SK-N-SH (cell line): ENCODE data around the gene RPRM. TPM values are rescaled to one million over a fixed set of nuclear protein-coding genes. Genes with fewer than 3 reads are reported as not detected.

Experiments
- CTCF ChIA-PET: fragments of 300-600, 350-600 bp; formaldehyde crosslinking; extraction: SDS; loops from one replicate; lab custom pipeline; 2021; lab: Yijun Ruan, JAX
- POLR2A ChIA-PET: fragments of 350-600 bp; sonication (Branson Sonifier 250); formaldehyde crosslinking; extraction: SDS; loops from one replicate; lab custom pipeline; 2020; ENCODE audit warnings: antibody characterized with exemption, inconsistent platforms; lab: Yijun Ruan, JAX
- DNase-seq: peaks from one replicate; pipeline ENCODE4 v3.0.0; 2012
- H2AFZ ChIP-seq: fragments of 200-600 bp; sonication (generic); 2 replicates; pipeline ENCODE4 v1.8.1; 2016; ENCODE audit warnings: antibody characterized with exemption, mild to moderate bottlenecking, low read depth
- H3F3A ChIP-seq: fragments of 200-600 bp; sonication (generic); replicated peaks from 2 replicates; pipeline ENCODE3; 2016; ENCODE audit warnings: antibody characterized with exemption, mild to moderate bottlenecking; ENCODE audit not compliant: insufficient read depth
- H3K27ac ChIP-seq, 2 experiments: fragments of 200-500 bp in 1 of 2; fragments of 200-600 bp in 1 of 2; sonication (Bioruptor generic) in 1 of 2; sonication (generic), shearing (Covaris generic) in 1 of 2; 2 replicates each; pipeline versions ENCODE4 v1.5.1 to v1.6.1; 2014 to 2016; ENCODE audit warnings: low read depth in 2 of 2, inconsistent platforms in 1 of 2, low read length in 1 of 2, mild to moderate bottlenecking in 1 of 2, mixed read lengths in 1 of 2
- H3K27me3 ChIP-seq: fragments of 200-600 bp; sonication (generic), shearing (Covaris generic); 2 replicates; pipeline ENCODE4 v1.6.1; 2016; ENCODE audit warnings: mixed run types; ENCODE audit not compliant: insufficient read depth
- H3K36me3 ChIP-seq, 2 experiments: fragments of 200-500 bp in 1 of 2; fragments of 200-600 bp in 1 of 2; sonication (Bioruptor generic) in 1 of 2; sonication (generic) in 1 of 2; replicated peaks in 1 of 2; 2 replicates each; pipeline versions ENCODE3 to v1.5.1; 2014 to 2016; ENCODE audit warnings: low read length in 1 of 2, mild to moderate bottlenecking in 1 of 2; ENCODE audit not compliant: insufficient read depth in 2 of 2, control insufficient read depth in 1 of 2
- H3K4me1 ChIP-seq, 2 experiments: fragments of 200-500 bp in 1 of 2; fragments of 200-600 bp in 1 of 2; sonication (Bioruptor generic) in 1 of 2; sonication (generic), shearing (Covaris generic) in 1 of 2; 2 replicates each; pipeline versions ENCODE4 v1.5.1 to v1.6.1; 2014 to 2016; ENCODE audit warnings: low read depth in 1 of 2, low read length in 1 of 2, mixed run types in 1 of 2; ENCODE audit not compliant: insufficient read depth in 2 of 2, control insufficient read depth in 1 of 2
- H3K4me2 ChIP-seq: fragments of 200-600 bp; sonication (generic), shearing (Covaris generic); 2 replicates; pipeline ENCODE4 v1.6.1; 2017; ENCODE audit warnings: mixed run types
- H3K4me3 ChIP-seq, 2 experiments: fragments of 200-500 bp in 1 of 2; fragments of 200-600 bp in 1 of 2; sonication (Bioruptor generic) in 1 of 2; sonication (generic), shearing (Covaris generic) in 1 of 2; 2 replicates each; pipeline versions ENCODE4 v1.5.1 to v1.8.1; 2014 to 2016; ENCODE audit warnings: low read depth in 2 of 2, inconsistent platforms in 1 of 2, low read length in 1 of 2, mild to moderate bottlenecking in 1 of 2, mixed read lengths in 1 of 2, moderate library complexity in 1 of 2
- H3K79me2 ChIP-seq: fragments of 200-600 bp; sonication (generic); 2 replicates; pipeline ENCODE4 v1.8.1; 2017; ENCODE audit warnings: mild to moderate bottlenecking; ENCODE audit not compliant: insufficient read depth
- H3K9ac ChIP-seq: fragments of 200-600 bp; sonication (generic); 2 replicates; pipeline ENCODE4 v1.6.1; 2017; ENCODE audit warnings: mixed run types
- H3K9me2 ChIP-seq: fragments of 200-600 bp; sonication (generic); 2 replicates; pipeline ENCODE4 v1.6.1; 2017; ENCODE audit warnings: mixed run types
- H3K9me3 ChIP-seq: fragments of 200-600 bp; sonication (generic); 2 replicates; pipeline ENCODE4 v1.6.1; 2017; ENCODE audit warnings: mixed run types, mild to moderate bottlenecking, moderate library complexity
- H4K20me1 ChIP-seq: fragments of 200-600 bp; sonication (generic); 2 replicates; pipeline ENCODE4 v1.6.1; 2017; ENCODE audit warnings: mild to moderate bottlenecking, mixed run types; ENCODE audit not compliant: insufficient read depth
- ELF1 ChIP-seq: IDR thresholded peaks from 2 replicates; pipeline ENCODE4 v1.4.0; 2012
- FOXM1 ChIP-seq: IDR thresholded peaks from 2 replicates; pipeline ENCODE4 v1.4.0; 2012; ENCODE audit warnings: low read depth, mild to moderate bottlenecking
- GATA2 ChIP-seq: sonication (generic); formaldehyde crosslinking; IDR thresholded peaks from 2 replicates; pipeline ENCODE4 v1.5.0; 2020; ENCODE audit warnings: mild to moderate bottlenecking, missing genetic modification reagents
- IRF3 ChIP-seq: fragments of 150-350 bp; IDR thresholded peaks from 2 replicates; pipeline ENCODE4 v1.6.1; 2016; ENCODE audit warnings: mild to moderate bottlenecking, low read depth, low read length
- MEF2A ChIP-seq: IDR thresholded peaks from 2 replicates; pipeline ENCODE4 v1.4.0; 2012; ENCODE audit warnings: low read depth, borderline replicate concordance
- MXI1 ChIP-seq: IDR thresholded peaks from 2 replicates; pipeline ENCODE4 v1.6.1; 2012; ENCODE audit warnings: mild to moderate bottlenecking, low read depth, low read length, improper control_type of control experiment
- NFIC ChIP-seq: IDR thresholded peaks from 2 replicates; pipeline ENCODE4 v1.4.0; 2012; ENCODE audit warnings: borderline replicate concordance
- NRF1 ChIP-seq: IDR thresholded peaks from 2 replicates; pipeline ENCODE4 v1.6.1; 2012; ENCODE audit warnings: low read depth, mild to moderate bottlenecking, low read length
- PBX3 ChIP-seq: IDR thresholded peaks from 2 replicates; pipeline ENCODE4; 2012
- POLR2AphosphoS5 ChIP-seq: IDR thresholded peaks from 2 replicates; pipeline ENCODE4 v1.6.1; 2012; ENCODE audit warnings: low read depth, low read length
- RCOR1 ChIP-seq: fragments of 150-350 bp; IDR thresholded peaks from 2 replicates; pipeline ENCODE4 v1.6.1; 2017; ENCODE audit warnings: antibody characterized with exemption, low read length
- REST ChIP-seq: IDR thresholded peaks from 2 replicates; pipeline ENCODE4 v1.6.1; 2012; ENCODE audit warnings: mild to moderate bottlenecking, low read depth, low read length, moderate library complexity
- RFX5 ChIP-seq: IDR thresholded peaks from 2 replicates; pipeline ENCODE4 v1.6.1; 2012; ENCODE audit warnings: mild to moderate bottlenecking, improper control_type of control experiment, low read length
- RXRA ChIP-seq: IDR thresholded peaks from 2 replicates; pipeline ENCODE4 v1.4.0; 2012; ENCODE audit warnings: low read depth, mild to moderate bottlenecking, borderline replicate concordance
- SMC3 ChIP-seq: IDR thresholded peaks from 2 replicates; pipeline ENCODE4 v1.6.1; 2012; ENCODE audit warnings: low read depth, low read length, improper control_type of control experiment
- TAF1 ChIP-seq: IDR thresholded peaks from 2 replicates; pipeline ENCODE4 v1.6.1; 2012; ENCODE audit warnings: low read depth, mild to moderate bottlenecking, low read length, moderate library complexity, borderline replicate concordance
- TCF12 ChIP-seq: IDR thresholded peaks from 2 replicates; pipeline ENCODE4 v1.4.0; 2012
- USF1 ChIP-seq: IDR thresholded peaks from 2 replicates; pipeline ENCODE4 v1.4.0; 2012; ENCODE audit warnings: low read depth, borderline replicate concordance
- USF2 ChIP-seq: fragments of 150-350 bp; IDR thresholded peaks from 2 replicates; pipeline ENCODE4 v1.6.1; 2017; ENCODE audit warnings: antibody characterized with exemption, low read length, low read depth, borderline replicate concordance
- WGBS: methylation state at CpG from one replicate; pipeline ENCODE4 v1.1.6; 2017; ENCODE audit warnings: low lambda C conversion rate; 5-methylcytosine and 5-hydroxymethylcytosine counted together
- polyA plus RNA-seq, 3 experiments: library from polyadenylated mRNA; depleted of rRNA; stranded (reverse); fragments of >200 nt; gene quantifications; 2 replicates each; pipeline ENCODE4 v1.2.3, GENCODE V29; 2012

Gene RPRM
- polyA plus RNA-seq, 1 of the 3 experiments (the other 2 are of a cell fraction): 0.03 TPM

GRCh38 chr2:153474407-153474806 lies 4.2 kb downstream of the RPRM start (continued):
- TF ChIP-seq RXRA (no peak), ELF1 (no peak), MXI1 (no peak), USF2 (no peak), TCF12 (no peak), MEF2A (no peak), GATA2 (CRISPR knock-in tag) (no peak), RCOR1 (no peak)

GRCh38 chr2:153470867-153471266 lies 7.7 kb downstream of the RPRM start:
- ChIA-PET CTCF (interaction anchor here (0.7 to 1.9 kb wide), 4 partner anchors 9 to 545 kb away, joined by 3 to 10 read pairs (median 3); no protein-coding TSS in a partner anchor), POLR2A (no interaction called here)
- H3K27me3 ChIP-seq: peaks cover 5% of the 10 kb centered on the region
- H2AFZ ChIP-seq: no peak overlapping the region
- H3K9me2 ChIP-seq: no peaks in the 10 kb centered on the region
- H3K4me2 ChIP-seq: no peak overlapping the region
- WGBS: 28% methylated on average over 4 of the region's 4 CpGs
- H3K9me3 ChIP-seq: no peaks in the 10 kb centered on the region
- DNase-seq: no peak
- no peak for TF ChIP-seq REST
- TF ChIP-seq RFX5: no peak
- TF ChIP-seq TAF1: no peak
- no peak for TF ChIP-seq POLR2AphosphoS5
- no peak for TF ChIP-seq FOXM1
- no peaks in the 10 kb centered on the region for H3K79me2 ChIP-seq
- no peak overlapping the region for H3K27ac ChIP-seq
- H3K4me3 ChIP-seq: no peak overlapping the region
- no peaks in the 10 kb centered on the region for H3K4me1 ChIP-seq
- no peaks in the 10 kb centered on the region for H4K20me1 ChIP-seq
- H3K36me3 ChIP-seq: no peaks in the 10 kb centered on the region
- H3K9ac ChIP-seq: no peak overlapping the region
- no peaks in the 10 kb centered on the region for H3F3A ChIP-seq

GRCh38 chr2:153464395-153464794 lies 14.2 kb downstream of the RPRM start:
- no peaks in the 10 kb centered on the region for H3K4me1 ChIP-seq
- no peaks in the 10 kb centered on the region for H3K9me3 ChIP-seq
- H2AFZ ChIP-seq: no peak overlapping the region
- H3K79me2 ChIP-seq: no peaks in the 10 kb centered on the region
- no peak for TF ChIP-seq IRF3
- no peak for TF ChIP-seq GATA2 (CRISPR knock-in tag)
- no peak for TF ChIP-seq RFX5
- no peak for TF ChIP-seq RXRA
- TF ChIP-seq USF1: no peak
- TF ChIP-seq PBX3: no peak
- no peak for TF ChIP-seq TAF1
- TF ChIP-seq RCOR1: no peak
- no peak for TF ChIP-seq SMC3
- TF ChIP-seq MEF2A: no peak
- TF ChIP-seq NRF1: no peak
- no peak for TF ChIP-seq NFIC
- H3K27me3 ChIP-seq: peaks cover 9% of the 10 kb centered on the region; the same call in 1 of the 2 replicates
- no peak overlapping the region for H3K4me2 ChIP-seq
- CTCF ChIA-PET: no interaction called here
- H3K27ac ChIP-seq: no peak overlapping the region
- WGBS: under 1% methylated on average over 3 of the region's 3 CpGs
- no peaks in the 10 kb centered on the region for H3K36me3 ChIP-seq
- H4K20me1 ChIP-seq: no peaks in the 10 kb centered on the region
- no peaks in the 10 kb centered on the region for H3K9me2 ChIP-seq
- POLR2A ChIA-PET: no interaction called here
- DNase-seq: no peak
- H3F3A ChIP-seq: no peaks in the 10 kb centered on the region
- H3K4me3 ChIP-seq: no peak overlapping the region
- H3K9ac ChIP-seq: no peak overlapping the region
